Measurements from ENCODE around the gene TEX26. TPM values are rescaled to one million over a fixed set of nuclear protein-coding genes. Genes with fewer than 3 reads are reported as not detected.

Gene TEX26
- total and polyA plus RNA-seq, 7 donors, result not detected

DNA sequence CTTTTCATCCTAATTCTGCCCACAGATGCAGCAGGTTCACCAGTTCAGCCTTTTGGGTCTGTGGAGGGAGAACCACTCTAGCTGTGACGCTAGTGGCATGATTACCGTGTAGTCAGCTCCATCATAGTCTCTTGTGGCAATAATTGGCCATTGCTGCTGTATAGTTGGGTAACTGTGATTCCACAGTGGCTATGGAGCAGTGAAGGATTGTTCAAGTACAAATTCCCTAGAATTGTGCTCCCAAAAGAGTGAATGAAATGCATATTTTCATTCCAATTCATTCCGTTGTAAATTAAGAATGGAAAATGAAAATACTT, 856 bp downstream of the TEX26 start:
- 90 to 92% methylated on average over 3 of the region's 3 CpGs for WGBS, 2 donors
- no peak overlapping the region for H3K4me3 ChIP-seq
- intact Hi-C loops (cut with DNase I), result no loop called here

DNA sequence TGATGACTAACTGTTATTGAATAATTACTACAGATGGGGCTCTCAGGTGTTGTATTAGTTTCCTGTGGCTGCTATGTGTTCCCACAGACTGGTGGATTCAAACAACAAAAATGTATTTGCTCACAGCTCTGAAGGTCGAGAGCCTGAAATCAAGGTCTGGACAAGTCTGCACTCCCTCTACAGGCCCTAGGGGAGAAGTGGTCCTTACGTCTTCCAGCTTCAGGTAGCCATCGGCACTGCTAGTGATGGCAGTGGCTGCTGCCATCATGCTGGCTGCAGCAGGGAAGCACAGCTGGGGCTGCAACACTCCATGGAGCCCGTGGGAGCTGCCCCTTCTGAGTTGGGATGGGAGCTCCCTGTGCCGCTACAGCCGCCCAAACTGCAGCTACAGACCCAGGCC, 1.9 kb downstream of the TEX26 start:
- Histone ChIP-seq H3K36me3 (no peaks in the 10 kb centered on the region), H3K27ac (no peak overlapping the region), H3K9me3 (no peaks in the 10 kb centered on the region), H3K4me3 (no peak overlapping the region), H3K27me3 (peaks cover 0 to 3% (median 0%) of the 10 kb centered on the region in 3 donors), H3K4me1 (no peaks in the 10 kb centered on the region)
- TF ChIP-seq POLR2A (IDR thresholded peaks at IDR 0.05), result no peak
- TF ChIP-seq, protein P1, sequence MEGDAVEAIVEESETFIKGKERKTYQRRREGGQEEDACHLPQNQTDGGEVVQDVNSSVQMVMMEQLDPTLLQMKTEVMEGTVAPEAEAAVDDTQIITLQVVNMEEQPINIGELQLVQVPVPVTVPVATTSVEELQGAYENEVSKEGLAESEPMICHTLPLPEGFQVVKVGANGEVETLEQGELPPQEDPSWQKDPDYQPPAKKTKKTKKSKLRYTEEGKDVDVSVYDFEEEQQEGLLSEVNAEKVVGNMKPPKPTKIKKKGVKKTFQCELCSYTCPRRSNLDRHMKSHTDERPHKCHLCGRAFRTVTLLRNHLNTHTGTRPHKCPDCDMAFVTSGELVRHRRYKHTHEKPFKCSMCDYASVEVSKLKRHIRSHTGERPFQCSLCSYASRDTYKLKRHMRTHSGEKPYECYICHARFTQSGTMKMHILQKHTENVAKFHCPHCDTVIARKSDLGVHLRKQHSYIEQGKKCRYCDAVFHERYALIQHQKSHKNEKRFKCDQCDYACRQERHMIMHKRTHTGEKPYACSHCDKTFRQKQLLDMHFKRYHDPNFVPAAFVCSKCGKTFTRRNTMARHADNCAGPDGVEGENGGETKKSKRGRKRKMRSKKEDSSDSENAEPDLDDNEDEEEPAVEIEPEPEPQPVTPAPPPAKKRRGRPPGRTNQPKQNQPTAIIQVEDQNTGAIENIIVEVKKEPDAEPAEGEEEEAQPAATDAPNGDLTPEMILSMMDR (IDR thresholded peaks at IDR 0.05), result no peak
- TF ChIP-seq POLR2AphosphoS5 (IDR thresholded peaks at IDR 0.05), result no peak
- TF ChIP-seq EP300 (IDR thresholded peaks at IDR 0.05), result no peak
- no peak for DNase-seq
- WGBS, 2 donors, result 76 to 83% methylated on average over 6 of the region's 6 CpGs
- intact Hi-C loops (cut with DNase I), result no loop called here

More for the DNA sequence above, 856 bp downstream of the TEX26 start:
- Histone ChIP-seq H3K4me1 (no peaks in the 10 kb centered on the region), H3K9me3 (no peaks in the 10 kb centered on the region), H3K27me3 (peaks cover 0 to 3% (median 0%) of the 10 kb centered on the region in 3 donors), H3K27ac (no peak overlapping the region), H3K36me3 (no peaks in the 10 kb centered on the region)
- TF ChIP-seq POLR2AphosphoS5 (IDR thresholded peaks at IDR 0.05) (no peak), POLR2A (IDR thresholded peaks at IDR 0.05) (no peak), EP300 (IDR thresholded peaks at IDR 0.05) (no peak)
- TF ChIP-seq, protein P1 (IDR thresholded peaks at IDR 0.05), result no peak
- DNase-seq, result no peak

DNA sequence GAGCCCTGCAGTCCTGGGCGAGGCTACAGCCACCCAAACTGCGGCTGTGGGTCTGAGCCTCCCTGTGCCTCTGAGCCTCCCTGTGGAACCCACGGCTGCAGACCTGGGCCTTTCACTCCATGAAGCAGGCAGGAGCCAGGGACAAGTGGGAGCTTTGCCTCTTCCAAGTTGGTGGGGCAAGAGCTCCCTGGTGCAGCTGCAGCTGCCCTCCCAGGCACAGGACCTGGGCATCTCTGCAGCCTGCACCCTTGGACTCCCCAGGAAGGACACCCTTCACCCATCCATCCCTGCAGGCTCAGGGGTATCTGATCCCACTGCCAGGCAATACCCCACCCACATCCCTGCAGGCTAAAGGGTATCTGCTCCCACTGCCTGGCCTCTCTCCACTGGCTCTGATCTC, 2.3 kb downstream of the TEX26 start:
- WGBS, 2 donors, result 90% methylated on average over 3 of the region's 3 CpGs
- intact Hi-C loops (cut with DNase I), result no loop called here
- H3K4me3 ChIP-seq, result no peak overlapping the region
- H3K27me3 ChIP-seq, result peaks cover 0 to 3% (median 0%) of the 10 kb centered on the region in 3 donors
- no peaks in the 10 kb centered on the region for H3K9me3 ChIP-seq
- TF ChIP-seq, protein P1 (IDR thresholded peaks at IDR 0.05), result no peak
- TF ChIP-seq POLR2A (IDR thresholded peaks at IDR 0.05) (no peak), EP300 (IDR thresholded peaks at IDR 0.05) (no peak), POLR2AphosphoS5 (IDR thresholded peaks at IDR 0.05) (no peak)
- no peaks in the 10 kb centered on the region for H3K4me1 ChIP-seq
- DNase-seq, result no peak
- no peak overlapping the region for H3K27ac ChIP-seq
- H3K36me3 ChIP-seq, result no peaks in the 10 kb centered on the region

DNA sequence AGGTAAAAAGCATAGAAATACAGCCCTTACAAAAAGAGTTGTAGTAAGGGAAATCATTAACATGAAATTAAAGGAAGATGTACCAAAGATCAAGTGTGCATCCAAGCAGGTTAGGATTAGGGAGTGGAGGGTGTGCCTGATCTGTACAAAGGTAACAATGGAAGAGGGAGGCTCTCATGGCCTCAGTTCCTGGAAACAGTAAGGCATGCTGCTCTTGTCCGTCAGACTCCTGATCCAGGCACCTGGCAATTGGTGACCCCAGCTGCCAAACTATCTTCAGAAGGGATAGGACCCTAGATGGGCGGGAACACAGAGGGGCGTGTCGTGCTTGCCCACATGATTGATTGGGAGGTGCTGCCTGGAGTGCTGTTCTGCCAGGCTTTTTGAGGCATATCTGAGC, 4.5 kb downstream of the TEX26 start:
- Histone ChIP-seq H3K4me1 (no peaks in the 10 kb centered on the region), H3K27me3 (peaks cover 0 to 3% (median 0%) of the 10 kb centered on the region in 3 donors), H3K27ac (no peak overlapping the region), H3K36me3 (no peaks in the 10 kb centered on the region), H3K9me3 (no peaks in the 10 kb centered on the region), H3K4me3 (no peak overlapping the region)
- intact Hi-C loops (cut with DNase I), result no loop called here
- TF ChIP-seq, protein P1 (IDR thresholded peaks at IDR 0.05), result no peak
- TF ChIP-seq POLR2AphosphoS5 (IDR thresholded peaks at IDR 0.05) (no peak), POLR2A (IDR thresholded peaks at IDR 0.05) (no peak)
- no peak for DNase-seq
- WGBS, 2 donors, result 35 to 72% methylated on average over 4 of the region's 4 CpGs

DNA sequence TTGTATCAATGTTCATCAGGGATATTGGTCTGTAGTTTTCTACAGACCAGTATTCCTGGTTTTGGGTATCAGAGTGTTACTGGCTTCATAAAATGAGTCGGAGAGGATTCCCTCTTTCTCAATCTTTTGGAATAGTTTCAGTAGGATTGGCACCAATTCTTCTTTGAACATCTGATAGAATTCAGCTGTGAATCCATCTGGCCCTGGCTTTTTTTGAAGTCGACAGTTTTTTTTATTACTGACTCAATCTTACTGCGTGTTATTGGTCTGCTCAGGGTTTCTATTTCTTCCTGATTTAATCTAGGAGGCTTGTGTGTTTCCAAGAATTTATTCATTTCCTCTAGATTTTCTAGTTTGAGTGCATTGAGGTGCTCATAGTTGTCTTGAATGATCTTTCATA, 11.4 kb downstream of the TEX26 start:
- no peaks in the 10 kb centered on the region for H3K36me3 ChIP-seq
- no peaks in the 10 kb centered on the region for H3K9me3 ChIP-seq
- TF ChIP-seq, protein P1 (IDR thresholded peaks at IDR 0.05), result no peak
- no peak for TF ChIP-seq POLR2A (IDR thresholded peaks at IDR 0.05)
- TF ChIP-seq EP300 (IDR thresholded peaks at IDR 0.05), result no peak
- no peak for TF ChIP-seq POLR2AphosphoS5 (IDR thresholded peaks at IDR 0.05)
- no peaks in the 10 kb centered on the region for H3K27me3 ChIP-seq
- H3K4me3 ChIP-seq, result no peak overlapping the region
- no peak for DNase-seq
- intact Hi-C loops (cut with DNase I), result no loop called here
- WGBS, 2 donors, result 78 to 81% methylated on average over 3 of the region's 3 CpGs
- H3K4me1 ChIP-seq, result no peaks in the 10 kb centered on the region
- no peak overlapping the region for H3K27ac ChIP-seq

All from sigmoid colon (tissue), 7 donors.